ENCODE measurements around the gene ZFC3H1.
"Not testable (repeated sequence)": the region's sequence is repeated elsewhere in the genome, so short reads cannot be mapped to it uniquely, and the experiment has no call there.

GRCh38 chr12:71693651-71694050 is 30.0 kb upstream of the ZFC3H1 start:
- TF ChIP-seq EZH2phosphoT487 (IDR thresholded peaks at IDR 0.05; ENCODE audit: insufficient read depth, low read depth); EZH2 (IDR thresholded peaks at IDR 0.05; ENCODE audit: insufficient read depth, poor library complexity, severe bottlenecking): not testable (repeated sequence)
